ENCODE data around the gene PAMR1. TPM values are rescaled to one million over a fixed set of nuclear protein-coding genes. Genes with fewer than 3 reads are reported as not detected.
A peak's percentile ranks its signal among the peaks of the same experiment; 100 is the strongest.

PAMR1 gene
- total and polyA plus RNA-seq, 3 experiments from 2014 or later: not detected

GRCh38 chr11:35420371-35420770 is 105.0 kb downstream of the PAMR1 start:
- Mint-ChIP-seq H3K27ac (no peak overlapping the region), H3K27me3 (peaks cover 58 to 82% of the 10 kb centered on the region in 2 donors), H3K9me3 (no peaks in the 10 kb centered on the region), H3K4me1 (peaks cover 11 to 19% (median 13%) of the 10 kb centered on the region in 3 donors), H3K36me3 (no peaks in the 10 kb centered on the region), H3K4me3 (peak overlapping the region in 6 of 7 donors; percentile 49 to 76 (median 56))
- CTCF ChIA-PET: no interaction called here
- peaks cover 39% of the 10 kb centered on the region for H3K27me3 ChIP-seq (ENCODE audit: insufficient read depth, low read length, poor library complexity, severe bottlenecking)
- POLR2A ChIA-PET: no interaction called here
- H3K9me3 ChIP-seq (ENCODE audit: low read length): no peaks in the 10 kb centered on the region
- no peaks in the 10 kb centered on the region for H3K36me3 ChIP-seq (ENCODE audit: insufficient read depth, low read length)
- no peak overlapping the region for H3K27ac ChIP-seq (ENCODE audit: low read depth, low read length)
- H3K4me1 ChIP-seq (ENCODE audit: insufficient read depth, low read length): no peaks in the 10 kb centered on the region
- H3K4me3 ChIP-seq (ENCODE audit: low read length): no peak overlapping the region
- no peak for DNase-seq

GRCh38 chr11:35419830-35420333 is 105.5 kb downstream of the PAMR1 start:
- H3K27me3 ChIP-seq (ENCODE audit: insufficient read depth, low read length, poor library complexity, severe bottlenecking): peaks cover 39% of the 10 kb centered on the region
- Mint-ChIP-seq H3K4me3 (peak overlapping the region in 6 of 7 donors; percentile 6 to 76 (median 55)), H3K27ac (no peak overlapping the region), H3K27me3 (peaks cover 58 to 83% of the 10 kb centered on the region in 2 donors), H3K36me3 (no peaks in the 10 kb centered on the region), H3K9me3 (no peaks in the 10 kb centered on the region), H3K4me1 (peaks cover 11 to 19% (median 13%) of the 10 kb centered on the region in 3 donors)
- CTCF ChIA-PET: no interaction called here
- no peak overlapping the region for H3K27ac ChIP-seq (ENCODE audit: low read depth, low read length)
- POLR2A ChIA-PET: no interaction called here
- DNase-seq: no peak
- no peaks in the 10 kb centered on the region for H3K9me3 ChIP-seq (ENCODE audit: low read length)
- no peaks in the 10 kb centered on the region for H3K4me1 ChIP-seq (ENCODE audit: insufficient read depth, low read length)
- no peak overlapping the region for H3K4me3 ChIP-seq (ENCODE audit: low read length)
- H3K36me3 ChIP-seq (ENCODE audit: insufficient read depth, low read length): no peaks in the 10 kb centered on the region

- H3K4me1 Mint-ChIP-seq: peaks cover 11 to 19% (median 13%) of the 10 kb centered on the region in 3 donors
- H3K9me3 ChIP-seq (ENCODE audit: low read length): no peaks in the 10 kb centered on the region
- H3K4me1 ChIP-seq (ENCODE audit: insufficient read depth, low read length): no peaks in the 10 kb centered on the region
- no peaks in the 10 kb centered on the region for H3K9me3 Mint-ChIP-seq
- H3K27me3 ChIP-seq (ENCODE audit: insufficient read depth, low read length, poor library complexity, severe bottlenecking): peaks cover 39% of the 10 kb centered on the region
- peaks cover 58 to 85% of the 10 kb centered on the region in 2 donors for H3K27me3 Mint-ChIP-seq
- H3K27ac Mint-ChIP-seq: no peak within 1 kb of the TSS
- POLR2A ChIA-PET: no interaction called here
- H3K36me3 ChIP-seq (ENCODE audit: insufficient read depth, low read length): no peaks in the 10 kb centered on the region
- no peak within 1 kb of the TSS for H3K4me3 ChIP-seq (ENCODE audit: low read length)
- DNase-seq: no peak
- no peak within 1 kb of the TSS for H3K27ac ChIP-seq (ENCODE audit: low read depth, low read length)
- CTCF ChIA-PET: no interaction called here
- peak within 1 kb of the TSS in 6 of 7 donors; percentile 52 to 76 (median 58) for H3K4me3 Mint-ChIP-seq
- no peaks in the 10 kb centered on the region for H3K36me3 Mint-ChIP-seq
Measured at GRCh38 chr11:35419184-35419829, 106.1 kb downstream of the PAMR1 start, which contains the start of gene SLC1A2. TSS of gene SLC1A2 (minus strand) at chr11:35419558. CDS start at chr11:35418966, 592 bp downstream.

- peaks cover 39% of the 10 kb centered on the region for H3K27me3 ChIP-seq (ENCODE audit: insufficient read depth, low read length, poor library complexity, severe bottlenecking)
- ChIA-PET POLR2A (no interaction called here), CTCF (interaction anchor here (1.4 kb wide), 1 partner anchor 8 kb away, joined by 3 read pairs; no protein-coding TSS in a partner anchor)
- Mint-ChIP-seq H3K27ac (no peak overlapping the region), H3K4me3 (peak overlapping the region in 6 of 7 donors; percentile 26 to 66 (median 44)), H3K27me3 (peaks cover 56 to 86% of the 10 kb centered on the region in 2 donors), H3K36me3 (no peaks in the 10 kb centered on the region), H3K4me1 (peaks cover 11 to 19% (median 13%) of the 10 kb centered on the region in 3 donors), H3K9me3 (no peaks in the 10 kb centered on the region)
- no peaks in the 10 kb centered on the region for H3K9me3 ChIP-seq (ENCODE audit: low read length)
- no peak overlapping the region for H3K4me3 ChIP-seq (ENCODE audit: low read length)
- no peaks in the 10 kb centered on the region for H3K36me3 ChIP-seq (ENCODE audit: insufficient read depth, low read length)
- no peak overlapping the region for H3K27ac ChIP-seq (ENCODE audit: low read depth, low read length)
- no peaks in the 10 kb centered on the region for H3K4me1 ChIP-seq (ENCODE audit: insufficient read depth, low read length)
- DNase-seq: no peak
Measured at GRCh38 chr11:35418282-35419183, 106.9 kb downstream of the PAMR1 start.

GRCh38 chr11:35415487-35415886 is 109.9 kb downstream of the PAMR1 start:
- H3K27ac ChIP-seq (ENCODE audit: low read depth, low read length): no peak overlapping the region
- peaks cover 22% of the 10 kb centered on the region for H3K27me3 ChIP-seq (ENCODE audit: insufficient read depth, low read length, poor library complexity, severe bottlenecking)
- H3K36me3 ChIP-seq (ENCODE audit: insufficient read depth, low read length): no peaks in the 10 kb centered on the region
- ChIA-PET CTCF (no interaction called here), POLR2A (no interaction called here)
- H3K4me3 ChIP-seq (ENCODE audit: low read length): no peak overlapping the region
- Mint-ChIP-seq H3K27ac (no peak overlapping the region), H3K27me3 (peaks cover 29 to 67% of the 10 kb centered on the region in 2 donors), H3K4me3 (no peak overlapping the region), H3K36me3 (no peaks in the 10 kb centered on the region), H3K9me3 (peaks cover 0 to 3% (median 0%) of the 10 kb centered on the region in 5 donors), H3K4me1 (peaks cover 8 to 12% (median 8%) of the 10 kb centered on the region in 3 donors)
- no peaks in the 10 kb centered on the region for H3K4me1 ChIP-seq (ENCODE audit: insufficient read depth, low read length)
- DNase-seq: no peak
- H3K9me3 ChIP-seq (ENCODE audit: low read length): no peaks in the 10 kb centered on the region

- Mint-ChIP-seq H3K4me1 (peaks cover 4 to 7% (median 4%) of the 10 kb centered on the region in 3 donors), H3K36me3 (no peaks in the 10 kb centered on the region), H3K9me3 (peaks cover 0 to 3% (median 0%) of the 10 kb centered on the region in 5 donors), H3K27ac (no peak overlapping the region), H3K27me3 (peaks cover 26 to 67% of the 10 kb centered on the region in 2 donors), H3K4me3 (no peak overlapping the region)
- Histone ChIP-seq H3K27me3 (ENCODE audit: insufficient read depth, low read length, poor library complexity, severe bottlenecking) (peaks cover 17% of the 10 kb centered on the region), H3K27ac (ENCODE audit: low read depth, low read length) (no peak overlapping the region), H3K9me3 (ENCODE audit: low read length) (no peaks in the 10 kb centered on the region), H3K4me3 (ENCODE audit: low read length) (no peak overlapping the region), H3K36me3 (ENCODE audit: insufficient read depth, low read length) (no peaks in the 10 kb centered on the region), H3K4me1 (ENCODE audit: insufficient read depth, low read length) (no peaks in the 10 kb centered on the region)
- DNase-seq: no peak
- ChIA-PET POLR2A (no interaction called here), CTCF (no interaction called here)
Measured at GRCh38 chr11:35414776-35415175, 110.6 kb downstream of the PAMR1 start.

GRCh38 chr11:35414311-35414710 is 111.1 kb downstream of the PAMR1 start:
- H3K27ac ChIP-seq (ENCODE audit: low read depth, low read length): no peak overlapping the region
- no peaks in the 10 kb centered on the region for H3K36me3 ChIP-seq (ENCODE audit: insufficient read depth, low read length)
- Mint-ChIP-seq H3K4me3 (no peak overlapping the region), H3K27ac (no peak overlapping the region), H3K27me3 (peaks cover 26 to 67% of the 10 kb centered on the region in 2 donors), H3K9me3 (peaks cover 0 to 3% (median 0%) of the 10 kb centered on the region in 5 donors), H3K4me1 (peaks cover 4 to 7% (median 4%) of the 10 kb centered on the region in 3 donors), H3K36me3 (no peaks in the 10 kb centered on the region)
- H3K27me3 ChIP-seq (ENCODE audit: insufficient read depth, low read length, poor library complexity, severe bottlenecking): peaks cover 14% of the 10 kb centered on the region
- ChIA-PET POLR2A (no interaction called here), CTCF (no interaction called here)
- no peak for DNase-seq
- H3K4me1 ChIP-seq (ENCODE audit: insufficient read depth, low read length): no peaks in the 10 kb centered on the region
- H3K4me3 ChIP-seq (ENCODE audit: low read length): no peak overlapping the region
- no peaks in the 10 kb centered on the region for H3K9me3 ChIP-seq (ENCODE audit: low read length)

- peaks cover 14% of the 10 kb centered on the region for H3K27me3 ChIP-seq (ENCODE audit: insufficient read depth, low read length, poor library complexity, severe bottlenecking)
- no peaks in the 10 kb centered on the region for H3K36me3 Mint-ChIP-seq
- no peaks in the 10 kb centered on the region for H3K4me1 ChIP-seq (ENCODE audit: insufficient read depth, low read length)
- H3K4me3 Mint-ChIP-seq: no peak overlapping the region
- H3K27ac ChIP-seq (ENCODE audit: low read depth, low read length): no peak overlapping the region
- no peaks in the 10 kb centered on the region for H3K36me3 ChIP-seq (ENCODE audit: insufficient read depth, low read length)
- H3K9me3 Mint-ChIP-seq: peaks cover 0 to 3% (median 0%) of the 10 kb centered on the region in 5 donors
- H3K27me3 Mint-ChIP-seq: peaks cover 25 to 69% of the 10 kb centered on the region in 2 donors
- no peak for DNase-seq
- H3K4me1 Mint-ChIP-seq: peaks cover 4 to 6% (median 4%) of the 10 kb centered on the region in 3 donors
- no peak overlapping the region for H3K27ac Mint-ChIP-seq
- H3K4me3 ChIP-seq (ENCODE audit: low read length): no peak overlapping the region
- ChIA-PET POLR2A (no interaction called here), CTCF (interaction anchor here (1.3 kb wide), 1 partner anchor 22 kb away, joined by 4 read pairs; no protein-coding TSS in a partner anchor)
- no peaks in the 10 kb centered on the region for H3K9me3 ChIP-seq (ENCODE audit: low read length)
Measured at GRCh38 chr11:35413598-35413997, 111.8 kb downstream of the PAMR1 start.

All from CD8-positive, alpha-beta memory T cell (primary cell).